Activated CD4-positive, alpha-beta T cell treated with anti-CD3 and anti-CD28 coated beads, Interleukin-2, amount 10 ng/mL, durations not matched to agents 24 days and 14 days (primary cell): Measurements from ENCODE around the gene RBMS1. TPM values are rescaled to one million over a fixed set of nuclear protein-coding genes. Genes with fewer than 3 reads are reported as not detected.

Experiments used
- DNase-seq: peaks from one replicate; pipeline ENCODE4 v3.0.0; 2022
- H3K27ac Mint-ChIP-seq: one replicate; pipeline ENCODE4 v1.8.0; 2022; ENCODE audit warnings: mild to moderate bottlenecking, mixed read lengths
- H3K27me3 Mint-ChIP-seq: one replicate; pipeline ENCODE4 v1.8.0; 2022; ENCODE audit warnings: mixed read lengths
- H3K36me3 Mint-ChIP-seq: one replicate; pipeline ENCODE4 v1.8.0; 2022; ENCODE audit warnings: low read depth, mild to moderate bottlenecking, mixed read lengths
- H3K4me1 Mint-ChIP-seq: one replicate; pipeline ENCODE4 v1.8.0; 2021; ENCODE audit warnings: mixed read lengths
- H3K4me3 Mint-ChIP-seq: one replicate; pipeline ENCODE4 v1.8.0; 2022; ENCODE audit warnings: mild to moderate bottlenecking, moderate library complexity, mixed read lengths
- H3K9me3 Mint-ChIP-seq: one replicate; pipeline ENCODE4 v1.8.0; 2021; ENCODE audit warnings: mixed read lengths
- intact Hi-C: fragments of 100-400 bp; cut with micrococcal nuclease; formaldehyde crosslinking; loops from one replicate; pipeline ENCODE4 v1.15.1; 2023
- total RNA-seq: library from RNA; stranded (reverse); gene quantifications from 2 replicates; pipeline ENCODE4 v1.2.3, GENCODE V29; 2022

The RBMS1 gene
- total RNA-seq, 1 donor from 2014 or later, result 35.2 TPM

DNA sequence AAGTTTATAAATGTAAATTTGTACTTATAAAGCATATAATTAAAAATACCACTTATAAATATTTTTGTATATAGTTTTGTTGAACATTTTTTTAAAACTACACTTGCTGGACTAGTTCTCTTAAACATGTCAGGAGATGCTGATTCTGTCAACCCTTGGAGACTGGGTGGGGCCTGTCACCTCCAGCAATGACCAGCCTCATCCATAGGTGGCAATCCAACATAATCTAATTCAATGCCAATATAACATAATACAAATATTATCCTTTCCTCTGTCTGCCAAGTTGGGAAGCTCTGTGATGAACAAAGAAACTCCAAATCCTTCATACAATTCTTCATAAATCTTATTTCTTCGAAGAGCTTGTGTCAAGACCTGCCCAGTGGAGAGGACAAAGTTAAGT lies 140.4 kb downstream of the RBMS1 start:
- intact Hi-C loops, result loop anchor here (1.0 to 10.0 kb wide), 4 partner anchors 39 to 642 kb away; no protein-coding TSS in a partner anchor

DNA sequence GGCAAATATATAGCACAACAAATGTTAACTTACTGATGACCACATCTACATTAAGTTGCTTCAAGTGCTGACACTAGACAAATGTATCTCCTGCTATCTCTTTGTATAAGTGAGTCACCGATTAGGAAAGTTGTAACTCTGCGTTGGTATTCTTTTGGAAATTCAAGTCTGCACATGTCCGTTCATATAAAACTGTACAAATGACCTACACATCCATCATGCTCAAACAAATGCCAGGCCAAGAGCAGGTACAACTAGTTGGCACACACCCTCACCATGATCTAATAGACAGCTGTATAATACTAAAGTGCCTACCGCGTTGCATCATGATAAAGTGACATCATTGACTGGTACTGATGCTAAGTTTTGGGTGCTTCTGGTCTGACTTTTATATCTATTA lies 141.1 kb downstream of the RBMS1 start:
- Mint-ChIP-seq H3K4me3 (no peak overlapping the region), H3K36me3 (peaks cover 21% of the 10 kb centered on the region), H3K9me3 (no peaks in the 10 kb centered on the region), H3K27ac (no peak overlapping the region), H3K27me3 (no peaks in the 10 kb centered on the region), H3K4me1 (peaks cover 25% of the 10 kb centered on the region)
- no peak for DNase-seq
- intact Hi-C loops, result loop anchor here (5.0 to 10.0 kb wide), 3 partner anchors 40 to 642 kb away; no protein-coding TSS in a partner anchor

More for the DNA sequence above, 140.4 kb downstream of the RBMS1 start:
- Mint-ChIP-seq H3K27me3 (no peaks in the 10 kb centered on the region), H3K4me3 (no peak overlapping the region), H3K27ac (no peak overlapping the region), H3K36me3 (peaks cover 27% of the 10 kb centered on the region), H3K9me3 (peaks cover 4% of the 10 kb centered on the region), H3K4me1 (peaks cover 28% of the 10 kb centered on the region)
- DNase-seq, result peak; percentile 70

DNA sequence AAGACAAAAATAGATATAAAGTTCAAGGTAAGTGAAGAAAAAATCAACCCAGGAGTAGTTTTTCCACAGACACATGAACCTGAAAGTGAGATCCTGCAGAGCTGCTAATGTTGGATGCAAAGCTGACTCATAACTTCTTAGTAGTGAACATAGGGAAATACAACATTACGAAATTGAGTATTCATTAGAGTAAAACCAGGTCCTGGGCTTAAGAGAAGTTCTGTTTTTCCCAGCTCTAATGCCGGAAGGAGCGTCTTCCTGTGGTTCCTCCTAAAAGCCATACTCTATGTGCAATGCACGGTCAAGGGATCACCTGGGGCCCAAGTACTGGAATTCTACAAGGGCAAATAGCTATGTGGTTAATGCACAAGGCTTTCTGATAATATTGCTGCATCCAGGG lies 141.7 kb downstream of the RBMS1 start:
- Mint-ChIP-seq H3K4me1 (peaks cover 28% of the 10 kb centered on the region), H3K36me3 (peaks cover 17% of the 10 kb centered on the region), H3K9me3 (no peaks in the 10 kb centered on the region), H3K4me3 (no peak overlapping the region), H3K27ac (no peak overlapping the region), H3K27me3 (no peaks in the 10 kb centered on the region)
- no peak for DNase-seq
- intact Hi-C loops, result loop anchor here (5.0 to 10.0 kb wide), 3 partner anchors 40 to 643 kb away; no protein-coding TSS in a partner anchor

DNA sequence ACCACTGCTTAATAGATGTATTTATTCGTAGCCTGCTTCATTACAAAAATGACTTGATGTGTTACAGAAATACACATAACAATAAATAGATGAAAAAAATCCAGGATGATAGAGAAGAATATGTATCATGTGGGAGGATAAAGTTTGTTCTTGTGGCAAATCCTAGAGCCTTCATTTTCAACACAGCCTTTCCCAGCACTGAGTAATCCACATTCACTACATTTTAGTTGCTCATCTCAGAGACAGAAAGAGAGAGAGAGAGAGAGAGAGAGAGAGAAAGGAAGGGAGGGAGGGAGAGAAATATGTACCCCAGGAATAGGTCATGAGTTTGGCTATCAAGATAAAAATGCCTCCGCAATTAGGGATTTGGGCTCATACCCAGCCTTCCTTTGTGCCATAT lies 144.3 kb downstream of the RBMS1 start:
- no peak overlapping the region for H3K27ac Mint-ChIP-seq
- intact Hi-C loops, result loop anchor here (2.0 kb wide), 1 partner anchor 15 kb away; no protein-coding TSS in a partner anchor
- no peaks in the 10 kb centered on the region for H3K9me3 Mint-ChIP-seq
- no peak overlapping the region for H3K4me3 Mint-ChIP-seq
- no peak for DNase-seq
- H3K4me1 Mint-ChIP-seq, result peaks cover 32% of the 10 kb centered on the region
- H3K27me3 Mint-ChIP-seq, result no peaks in the 10 kb centered on the region
- H3K36me3 Mint-ChIP-seq, result peaks cover 13% of the 10 kb centered on the region

DNA sequence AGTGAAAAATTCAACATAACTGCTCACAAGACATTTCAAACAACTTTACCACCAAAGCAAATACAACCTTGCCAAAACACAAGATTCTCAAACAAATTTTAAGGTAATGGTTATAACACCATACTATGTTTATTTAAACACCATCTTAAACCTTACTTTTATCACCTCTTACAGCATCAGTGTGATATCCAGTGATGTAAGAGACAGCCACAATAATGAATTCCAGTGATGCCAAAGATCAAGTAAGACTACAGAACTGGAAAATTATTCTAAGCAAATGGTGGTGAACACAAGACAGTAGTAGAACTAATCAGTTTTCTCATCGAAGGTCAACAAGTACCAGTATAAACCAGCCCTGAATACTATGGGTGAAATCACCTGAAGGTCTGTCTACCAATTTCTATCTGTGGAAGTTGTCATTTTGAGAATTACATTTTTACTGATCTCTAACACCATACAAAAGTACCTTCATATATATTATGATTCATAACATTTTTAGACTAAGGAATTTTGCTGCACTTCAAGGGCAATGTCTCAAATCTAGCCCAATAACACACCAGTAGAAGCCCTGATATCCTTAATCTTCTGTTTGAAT lies 146.2 kb downstream of the RBMS1 start:
- Mint-ChIP-seq H3K4me3 (no peak overlapping the region), H3K27ac (no peak overlapping the region), H3K27me3 (no peaks in the 10 kb centered on the region), H3K36me3 (peaks cover 13% of the 10 kb centered on the region), H3K9me3 (no peaks in the 10 kb centered on the region), H3K4me1 (peaks cover 38% of the 10 kb centered on the region)
- no peak for DNase-seq
- intact Hi-C loops, result no loop called here

DNA sequence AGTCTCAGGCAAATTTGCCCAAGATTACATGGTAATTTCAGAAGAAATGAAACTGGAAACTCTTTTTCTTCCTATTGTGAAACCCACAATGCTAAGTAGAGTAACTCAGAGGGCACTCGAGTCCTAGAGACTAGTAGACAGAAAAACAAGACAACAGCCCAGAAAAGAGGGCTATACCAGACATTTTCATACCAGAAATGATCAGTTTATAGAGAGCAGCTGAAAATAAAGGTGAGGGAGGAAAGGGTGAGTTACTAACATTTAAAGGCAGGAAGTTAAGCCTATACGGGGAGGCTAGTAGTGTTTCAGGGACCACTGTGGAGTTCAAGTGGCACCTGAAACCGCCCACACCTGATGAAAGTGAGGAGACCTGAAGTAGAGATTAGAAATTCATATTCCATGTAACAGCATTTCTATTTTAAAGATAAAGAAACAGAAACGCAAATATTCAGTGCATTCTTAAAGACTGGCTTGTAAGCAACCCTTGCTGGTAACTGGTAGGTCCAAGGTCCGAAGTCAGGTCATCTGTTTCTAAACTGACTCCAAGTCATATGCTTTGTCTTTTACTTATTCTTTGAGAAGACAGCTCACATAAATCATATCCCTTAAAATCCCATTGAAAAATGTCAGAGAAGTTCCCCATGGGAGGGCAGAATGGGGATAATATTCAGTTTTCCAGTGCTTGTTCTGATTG lies 148.4 kb downstream of the RBMS1 start:
- H3K4me1 Mint-ChIP-seq, result peaks cover 36% of the 10 kb centered on the region
- H3K9me3 Mint-ChIP-seq, result no peaks in the 10 kb centered on the region
- H3K27ac Mint-ChIP-seq, result peak overlapping the region; percentile 73
- H3K4me3 Mint-ChIP-seq, result peak overlapping the region; percentile 56
- no peak for DNase-seq
- intact Hi-C loops, result no loop called here
- H3K27me3 Mint-ChIP-seq, result no peaks in the 10 kb centered on the region
- peaks cover 14% of the 10 kb centered on the region for H3K36me3 Mint-ChIP-seq

DNA sequence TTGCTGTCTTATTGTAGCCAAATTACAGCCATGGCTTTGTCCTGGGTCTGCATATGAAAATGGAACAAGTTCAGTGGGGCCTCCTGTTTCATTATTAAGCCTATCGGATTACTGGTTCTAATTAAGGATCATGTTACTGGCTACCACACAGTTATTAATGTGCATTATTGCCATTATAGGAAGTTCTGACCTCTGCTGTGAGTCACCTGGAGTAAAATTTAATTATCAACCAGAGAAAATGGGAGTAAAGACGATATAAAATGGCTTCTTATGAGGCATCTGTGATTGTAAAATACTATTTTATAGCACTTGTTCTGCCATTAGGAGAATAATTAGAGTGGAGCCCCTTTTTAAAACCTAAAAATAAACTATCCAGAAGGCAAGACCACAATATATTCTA lies 150.2 kb downstream of the RBMS1 start:
- peaks cover 38% of the 10 kb centered on the region for H3K4me1 Mint-ChIP-seq
- no peak overlapping the region for H3K27ac Mint-ChIP-seq
- intact Hi-C loops, result no loop called here
- DNase-seq, result no peak
- H3K36me3 Mint-ChIP-seq, result peaks cover 14% of the 10 kb centered on the region
- no peaks in the 10 kb centered on the region for H3K27me3 Mint-ChIP-seq
- no peak overlapping the region for H3K4me3 Mint-ChIP-seq
- H3K9me3 Mint-ChIP-seq, result no peaks in the 10 kb centered on the region

DNA sequence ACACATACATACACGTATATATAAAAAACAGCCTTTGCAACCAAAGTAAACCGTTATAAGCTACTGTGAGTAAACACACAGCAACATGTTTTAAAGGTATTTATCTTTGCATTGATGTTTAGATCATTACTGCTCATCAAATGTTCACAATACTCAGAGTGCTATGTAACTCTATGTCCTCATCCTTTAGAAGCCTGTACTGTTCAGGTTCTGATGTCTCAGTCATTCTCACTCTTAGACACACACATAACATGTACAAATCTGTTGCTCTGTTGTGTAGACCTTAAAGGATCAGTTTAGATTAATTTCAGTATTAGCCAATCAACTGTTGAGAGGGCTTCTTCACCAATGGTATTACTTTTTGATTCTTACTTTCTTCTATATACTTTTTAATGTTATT lies 153.9 kb downstream of the RBMS1 start:
- intact Hi-C loops, result loop anchor here (5.0 kb wide), 1 partner anchor 633 kb away; no protein-coding TSS in a partner anchor
- peaks cover 10% of the 10 kb centered on the region for H3K36me3 Mint-ChIP-seq
- no peak overlapping the region for H3K4me3 Mint-ChIP-seq
- no peaks in the 10 kb centered on the region for H3K27me3 Mint-ChIP-seq
- peaks cover 35% of the 10 kb centered on the region for H3K4me1 Mint-ChIP-seq
- DNase-seq, result no peak
- H3K27ac Mint-ChIP-seq, result no peak overlapping the region
- no peaks in the 10 kb centered on the region for H3K9me3 Mint-ChIP-seq

DNA sequence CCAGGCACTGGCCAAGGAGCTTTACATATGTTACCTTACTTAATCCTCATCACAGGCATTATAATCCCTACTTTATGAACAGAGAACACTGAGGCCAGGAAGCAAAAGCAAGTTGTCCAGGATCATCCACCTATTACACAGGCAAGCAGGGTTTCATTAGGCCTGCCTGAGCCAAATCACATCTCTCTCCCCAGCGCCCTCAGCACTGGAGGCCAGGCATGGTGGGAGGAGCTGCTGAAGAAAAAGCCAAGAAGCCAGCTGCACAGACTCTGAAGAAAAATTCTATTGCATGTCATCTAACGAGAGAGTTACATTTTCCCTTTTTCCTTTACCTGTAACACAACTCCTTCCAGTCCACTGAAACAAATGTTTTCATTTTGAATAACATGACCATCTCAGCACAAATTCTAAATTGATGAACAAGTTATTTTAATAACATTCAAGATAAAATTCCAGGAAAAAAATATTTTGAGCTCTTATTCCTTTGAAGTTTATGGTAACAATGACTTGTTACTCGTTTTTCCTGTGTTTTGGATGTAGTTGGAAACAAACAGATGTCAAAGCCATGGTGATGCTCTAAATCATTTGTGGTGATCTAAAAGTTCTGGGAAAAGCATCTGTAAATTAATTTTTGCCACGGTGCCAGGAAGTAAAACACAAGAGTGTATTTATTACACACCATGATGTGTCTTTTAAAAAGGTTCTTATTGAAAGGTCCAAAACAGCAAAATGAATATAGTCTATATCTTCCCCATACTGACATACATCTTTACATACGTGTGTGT lies 154.5 kb downstream of the RBMS1 start:
- intact Hi-C loops, result loop anchor here (5.0 kb wide), 1 partner anchor 633 kb away; no protein-coding TSS in a partner anchor
- Mint-ChIP-seq H3K9me3 (no peaks in the 10 kb centered on the region), H3K27ac (no peak overlapping the region), H3K36me3 (peaks cover 10% of the 10 kb centered on the region), H3K4me3 (no peak overlapping the region), H3K4me1 (peaks cover 36% of the 10 kb centered on the region), H3K27me3 (no peaks in the 10 kb centered on the region)
- DNase-seq, result no peak

DNA sequence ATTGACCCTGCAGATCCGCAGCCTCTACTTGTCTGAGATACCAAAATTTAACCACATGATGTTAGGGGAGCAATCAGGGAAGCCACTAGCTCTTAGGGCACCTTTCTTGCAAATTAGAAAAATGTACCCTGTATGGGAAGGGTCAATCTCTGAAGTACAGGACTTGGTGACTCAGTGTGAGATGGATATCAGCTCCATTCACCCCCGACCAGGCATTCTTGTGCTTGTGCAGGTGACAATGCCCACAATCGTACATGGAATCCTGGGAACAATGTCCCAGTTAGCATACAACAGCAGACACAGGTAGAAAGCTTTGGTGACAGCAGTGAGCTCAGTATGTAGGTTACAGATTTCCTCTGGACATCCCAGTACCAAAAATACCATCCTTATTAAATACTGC lies 155.9 kb downstream of the RBMS1 start:
- H3K4me1 Mint-ChIP-seq, result peaks cover 44% of the 10 kb centered on the region
- no peak for DNase-seq
- H3K36me3 Mint-ChIP-seq, result peaks cover 10% of the 10 kb centered on the region
- no peak overlapping the region for H3K4me3 Mint-ChIP-seq
- intact Hi-C loops, result loop anchor here (2.0 to 5.0 kb wide), 2 partner anchors 67 to 635 kb away; no protein-coding TSS in a partner anchor
- H3K27me3 Mint-ChIP-seq, result no peaks in the 10 kb centered on the region
- H3K27ac Mint-ChIP-seq, result no peak overlapping the region
- no peaks in the 10 kb centered on the region for H3K9me3 Mint-ChIP-seq

DNA sequence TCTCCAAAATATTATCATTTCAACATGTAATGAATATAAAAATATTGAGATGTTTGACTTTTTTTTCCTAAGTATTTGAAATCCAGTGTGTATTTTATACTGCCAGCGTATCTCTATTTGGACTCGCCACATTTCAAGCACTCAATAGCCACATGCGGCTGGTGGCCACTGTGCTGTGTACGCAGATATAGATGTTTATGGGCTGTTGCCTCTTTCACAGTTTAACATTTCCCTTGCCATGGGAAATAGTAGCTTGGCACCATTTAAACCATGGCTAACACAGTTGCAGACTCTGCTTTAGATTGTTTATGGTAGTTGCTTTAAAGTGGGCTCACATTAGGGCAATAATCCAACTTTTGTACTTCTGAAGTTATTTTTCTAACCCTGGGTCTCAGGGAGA lies 157.0 kb downstream of the RBMS1 start:
- Mint-ChIP-seq H3K36me3 (peaks cover 10% of the 10 kb centered on the region), H3K27me3 (no peaks in the 10 kb centered on the region), H3K4me3 (no peak overlapping the region), H3K9me3 (no peaks in the 10 kb centered on the region), H3K27ac (no peak overlapping the region), H3K4me1 (peaks cover 53% of the 10 kb centered on the region)
- intact Hi-C loops, result loop anchor here (1.0 to 5.0 kb wide), 3 partner anchors 14 to 636 kb away; no protein-coding TSS in a partner anchor
- no peak for DNase-seq

DNA sequence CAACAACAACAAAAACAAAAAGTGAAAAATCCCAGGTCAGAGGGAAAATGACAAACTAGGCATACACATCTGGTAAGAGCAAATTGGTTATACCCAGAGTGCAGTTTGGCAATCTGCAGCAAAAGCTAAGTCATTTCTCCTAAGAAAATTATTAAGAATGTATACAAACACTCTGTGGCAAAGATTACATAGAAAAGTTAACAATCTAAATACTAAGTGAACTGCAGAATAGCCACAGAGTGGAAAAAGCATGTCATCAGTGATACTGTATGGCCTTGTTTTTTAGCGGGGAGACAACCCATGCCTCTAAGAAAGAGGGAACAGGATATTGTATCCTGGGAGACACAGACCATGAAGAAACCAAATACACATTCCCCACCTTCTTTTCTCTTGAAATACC lies 157.5 kb downstream of the RBMS1 start:
- peaks cover 56% of the 10 kb centered on the region for H3K4me1 Mint-ChIP-seq
- H3K4me3 Mint-ChIP-seq, result peak overlapping the region; percentile 14
- H3K9me3 Mint-ChIP-seq, result no peaks in the 10 kb centered on the region
- H3K36me3 Mint-ChIP-seq, result peaks cover 10% of the 10 kb centered on the region
- no peaks in the 10 kb centered on the region for H3K27me3 Mint-ChIP-seq
- intact Hi-C loops, result loop anchor here (1.0 to 5.0 kb wide), 3 partner anchors 14 to 636 kb away; no protein-coding TSS in a partner anchor
- peak overlapping the region; percentile 75 for H3K27ac Mint-ChIP-seq
- no peak for DNase-seq

DNA sequence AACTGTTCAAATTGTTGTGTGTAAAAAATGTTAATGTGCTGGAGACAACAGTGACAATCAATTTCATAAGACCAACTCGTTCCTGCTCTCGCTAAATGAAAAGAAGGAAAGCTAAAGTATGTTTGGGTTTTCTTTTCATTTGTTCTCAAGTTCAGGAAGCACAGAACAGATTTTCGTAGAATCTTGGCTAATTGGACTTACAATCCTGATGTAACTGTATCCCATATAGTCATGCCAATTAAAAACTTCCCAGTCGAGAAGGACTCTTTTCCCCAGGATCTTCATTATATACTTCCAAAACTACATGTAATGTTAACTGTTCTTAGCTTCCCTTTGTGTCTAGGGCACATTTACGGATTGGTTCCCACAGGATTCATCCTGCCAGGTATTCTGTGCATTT lies 158.2 kb downstream of the RBMS1 start:
- H3K4me1 Mint-ChIP-seq, result peaks cover 59% of the 10 kb centered on the region
- H3K27ac Mint-ChIP-seq, result no peak overlapping the region
- no peak for DNase-seq
- intact Hi-C loops, result loop anchor here (2.0 to 5.0 kb wide), 2 partner anchors 13 to 637 kb away; no protein-coding TSS in a partner anchor
- no peaks in the 10 kb centered on the region for H3K27me3 Mint-ChIP-seq
- no peaks in the 10 kb centered on the region for H3K9me3 Mint-ChIP-seq
- no peak overlapping the region for H3K4me3 Mint-ChIP-seq
- H3K36me3 Mint-ChIP-seq, result peaks cover 10% of the 10 kb centered on the region
